ENCODE measurements around the gene HLCS.

- TF ChIP-seq CTCF (IDR thresholded peaks at IDR 0.05; ENCODE audit: control extremely low read depth in 1 of 3, insufficient read depth in 1 of 3, low read depth in 1 of 3, low read length in 3 of 3) (peak; percentile 67 to 87 (median 86)), YY1 (IDR thresholded peaks at IDR 0.05; ENCODE audit: low read depth, low read length) (no peak), RXRA (IDR thresholded peaks at IDR 0.05; ENCODE audit: insufficient read depth, low read depth, low read length) (no peak), MAX (IDR thresholded peaks at IDR 0.05) (no peak), TAF1 (IDR thresholded peaks at IDR 0.05; ENCODE audit: low read depth, low read length) (no peak), SP1 (IDR thresholded peaks at IDR 0.05; ENCODE audit: low read depth, low read length) (no peak), HDAC6 (IDR thresholded peaks at IDR 0.05; ENCODE audit: low read depth, low read length) (no peak), POLR2A (IDR thresholded peaks at IDR 0.05; ENCODE audit: control extremely low read depth in 1 of 2, low read depth in 2 of 2, low read length in 2 of 2) (no peak), NANOG (IDR thresholded peaks at IDR 0.05; ENCODE audit: insufficient read depth, low read depth, low read length, poor library complexity, severe bottlenecking) (no peak), GABPA (IDR thresholded peaks at IDR 0.05; ENCODE audit: borderline replicate concordance, insufficient read depth, low read length) (peak; percentile 39; the same call in 1 of the 2 replicates), BCL11A (IDR thresholded peaks at IDR 0.05; ENCODE audit: low read depth in 2 of 2, low read length in 2 of 2) (no peak)
Measured at GRCh38 chr21:36854391-36854790, 112.1 kb downstream of the HLCS start.

All from H1 (cell line).